ENCODE data around the gene TCEA2.

DNA sequence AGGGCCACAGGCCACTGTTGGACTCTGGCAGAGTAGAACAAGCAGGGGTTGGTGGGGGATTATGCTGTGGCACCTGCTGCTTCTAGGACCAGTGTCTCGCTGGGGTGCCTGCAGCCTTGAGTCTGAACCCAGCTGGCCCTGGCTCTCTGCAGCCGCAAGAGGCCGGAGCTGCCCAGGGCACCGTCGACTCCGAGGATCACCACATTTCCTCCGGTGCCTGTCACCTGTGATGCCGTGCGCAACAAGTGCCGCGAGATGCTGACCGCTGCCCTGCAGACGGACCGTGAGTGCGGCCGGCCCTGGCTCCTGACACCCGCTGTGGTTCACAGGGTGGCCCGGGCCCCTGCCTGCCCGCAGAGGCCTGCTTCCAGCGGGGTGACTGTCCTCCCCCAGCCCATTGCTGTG is 6.2 kb downstream of the TCEA2 start:
- no peak for TF ChIP-seq POLR2A (IDR thresholded peaks at IDR 0.05)
- TF ChIP-seq, protein P1, sequence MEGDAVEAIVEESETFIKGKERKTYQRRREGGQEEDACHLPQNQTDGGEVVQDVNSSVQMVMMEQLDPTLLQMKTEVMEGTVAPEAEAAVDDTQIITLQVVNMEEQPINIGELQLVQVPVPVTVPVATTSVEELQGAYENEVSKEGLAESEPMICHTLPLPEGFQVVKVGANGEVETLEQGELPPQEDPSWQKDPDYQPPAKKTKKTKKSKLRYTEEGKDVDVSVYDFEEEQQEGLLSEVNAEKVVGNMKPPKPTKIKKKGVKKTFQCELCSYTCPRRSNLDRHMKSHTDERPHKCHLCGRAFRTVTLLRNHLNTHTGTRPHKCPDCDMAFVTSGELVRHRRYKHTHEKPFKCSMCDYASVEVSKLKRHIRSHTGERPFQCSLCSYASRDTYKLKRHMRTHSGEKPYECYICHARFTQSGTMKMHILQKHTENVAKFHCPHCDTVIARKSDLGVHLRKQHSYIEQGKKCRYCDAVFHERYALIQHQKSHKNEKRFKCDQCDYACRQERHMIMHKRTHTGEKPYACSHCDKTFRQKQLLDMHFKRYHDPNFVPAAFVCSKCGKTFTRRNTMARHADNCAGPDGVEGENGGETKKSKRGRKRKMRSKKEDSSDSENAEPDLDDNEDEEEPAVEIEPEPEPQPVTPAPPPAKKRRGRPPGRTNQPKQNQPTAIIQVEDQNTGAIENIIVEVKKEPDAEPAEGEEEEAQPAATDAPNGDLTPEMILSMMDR (IDR thresholded peaks at IDR 0.05), result no peak
